OCI-LY7 (cell line): ENCODE measurements around the gene CCDC142. TPM values are rescaled to one million over a fixed set of nuclear protein-coding genes. Genes with fewer than 3 reads are reported as not detected.

ENCODE experiments used
- BruUV-seq: library from RNA; stranded (reverse); fragments of 400-500 nt; replicated peaks from 2 replicates; lab custom pipeline; 2021; lab: Mats Ljungman, UMichigan
- CTCF ChIA-PET: fragments of 300-600 bp; sonication (Branson Sonifier 250); formaldehyde crosslinking; loops from one replicate; lab custom pipeline; 2022; ENCODE audit warnings: antibody characterized with exemption; ENCODE audit not compliant: unreplicated experiment; lab: Charles Lee
- POLR2A ChIA-PET: fragments of 300-600 bp; sonication (Branson Sonifier 250); formaldehyde crosslinking; loops from one replicate; lab custom pipeline; 2022; ENCODE audit warnings: antibody characterized with exemption; lab: Charles Lee
- DNase-seq: peaks from one replicate; pipeline ENCODE4 v3.0.0-alpha.2; 2015; ENCODE audit warnings: low spot score
- H2AFZ ChIP-seq: fragments of 200-600 bp; sonication (generic), shearing (Covaris generic); 2 replicates; pipeline ENCODE4 v1.6.1; 2014; ENCODE audit warnings: mild to moderate bottlenecking, antibody characterized with exemption, low read length, moderate library complexity
- H3K27ac ChIP-seq: fragments of 200-600 bp; sonication (generic); 2 replicates; pipeline ENCODE4 v1.5.1; 2014; ENCODE audit warnings: mixed run types, low read depth, mild to moderate bottlenecking, moderate library complexity, low read length, inconsistent platforms; ENCODE audit not compliant: poor library complexity, severe bottlenecking
- H3K36me3 ChIP-seq: fragments of 200-600 bp; sonication (generic); 2 replicates; pipeline ENCODE4 v1.6.1; 2014; ENCODE audit warnings: mild to moderate bottlenecking, antibody characterized with exemption, low read length, moderate library complexity, mixed read lengths; ENCODE audit not compliant: insufficient read depth
- H3K4me1 ChIP-seq: fragments of 200-600 bp; sonication (generic); 2 replicates; pipeline ENCODE4 v1.5.1; 2014; ENCODE audit warnings: mild to moderate bottlenecking, low read length; ENCODE audit not compliant: insufficient read depth, poor library complexity, severe bottlenecking
- H3K4me2 ChIP-seq: fragments of 200-600 bp; sonication (generic); 2 replicates; pipeline ENCODE4 v1.6.1; 2014; ENCODE audit warnings: mild to moderate bottlenecking, low read length
- H3K4me3 ChIP-seq: fragments of 200-600 bp; sonication (generic); 2 replicates; pipeline ENCODE4 v1.5.1; 2014; ENCODE audit warnings: mild to moderate bottlenecking, low read depth, low read length; ENCODE audit not compliant: poor library complexity, severe bottlenecking
- H3K79me2 ChIP-seq: fragments of 200-600 bp; sonication (generic); 2 replicates; pipeline ENCODE4 v1.6.1; 2016; ENCODE audit warnings: low read depth, mild to moderate bottlenecking, low read length, moderate library complexity, mixed read lengths; ENCODE audit not compliant: insufficient read depth
- H3K9me2 ChIP-seq: fragments of 200-600 bp; sonication (generic); 2 replicates; pipeline ENCODE4 v1.6.1; 2016; ENCODE audit warnings: mild to moderate bottlenecking, low read length, mixed read lengths; ENCODE audit not compliant: insufficient read depth
- H3K9me3 ChIP-seq: fragments of 200-600 bp; sonication (generic); 2 replicates; pipeline ENCODE4 v1.6.1; 2014; ENCODE audit warnings: mild to moderate bottlenecking, mixed run types, low read length, mixed read lengths
- H4K20me1 ChIP-seq: fragments of 200-600 bp; sonication (generic); 2 replicates; pipeline ENCODE4 v1.6.1; 2014; ENCODE audit warnings: mild to moderate bottlenecking, antibody characterized with exemption, low read length, moderate library complexity, mixed read lengths; ENCODE audit not compliant: insufficient read depth
- EZH2phosphoT487 ChIP-seq: fragments of 200-600 bp; sonication (generic); IDR thresholded peaks from 2 replicates; pipeline ENCODE4 v1.6.1; 2018; ENCODE audit warnings: low read depth, borderline replicate concordance, mild to moderate bottlenecking, mixed run types, antibody characterized with exemption, low read length, moderate library complexity, mixed read lengths
- intact Hi-C: fragments of 100-400 bp; cut with micrococcal nuclease; formaldehyde crosslinking; loops from one replicate; pipeline ENCODE4 v1.10.0; 2022; ENCODE audit not compliant: unreplicated experiment
- total RNA-seq, 2 experiments: library from RNA; depleted of rRNA in 1 of 2; stranded (reverse); fragments of >200 nt in 1 of 2; shearing (Covaris generic) in 1 of 2; gene quantifications; 2 replicates each; pipeline ENCODE4 v1.2.3, GENCODE V29; 2014 to 2022
- TF ChIP-seq, protein P1 (sequence below): fragments of 200-600 bp; sonication (generic); conservative IDR thresholded peaks from 2 replicates; pipeline ENCODE4 v1.5.1; 2014; ENCODE audit warnings: mild to moderate bottlenecking, antibody characterized with exemption, low read length, moderate library complexity, mixed read lengths

CCDC142 gene
- total RNA-seq, 2 experiments from 2014 or later: 42.5 to 53.0 TPM

DNA sequence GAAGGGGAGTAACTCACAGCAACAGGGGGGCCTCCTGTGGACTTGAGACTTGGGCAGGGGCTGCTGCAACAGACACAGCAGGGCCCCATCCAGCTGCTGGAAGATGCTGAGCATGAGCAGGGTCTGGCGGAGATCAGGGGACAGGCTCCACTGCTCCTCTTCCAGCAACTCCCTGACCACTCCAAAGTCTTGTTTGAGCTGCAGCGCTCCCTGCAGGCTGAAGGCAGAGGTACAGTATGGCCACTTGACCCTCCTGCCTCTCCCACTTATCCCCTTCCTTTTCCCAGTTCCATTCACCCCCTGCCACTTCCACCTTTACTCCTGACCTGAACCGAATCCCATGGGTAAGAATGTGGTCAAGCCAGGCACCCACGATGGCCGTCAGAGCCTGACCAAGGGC is 7.9 kb downstream of the CCDC142 start:
- BruUV-seq: no TSS peak
- Histone ChIP-seq H3K79me2 (peaks cover 7% of the 10 kb centered on the region; the same call in 1 of the 2 replicates), H4K20me1 (no peaks in the 10 kb centered on the region), H3K9me3 (no peaks in the 10 kb centered on the region), H3K4me3 (no peak overlapping the region), H3K36me3 (peaks cover 38% of the 10 kb centered on the region), H3K4me1 (peaks cover 16% of the 10 kb centered on the region), H3K9me2 (no peaks in the 10 kb centered on the region), H3K4me2 (no peak overlapping the region), H2AFZ (no peak overlapping the region), H3K27ac (no peak overlapping the region)
- ChIA-PET CTCF (no interaction called here), POLR2A (interaction anchor here (0.6 to 1.2 kb wide), 2 partner anchors 17 to 20 kb away, joined by 3 to 5 read pairs; partner anchors contain the start of genes INO80B and WBP1)
- intact Hi-C loops: no loop called here
- TF ChIP-seq, protein P1, sequence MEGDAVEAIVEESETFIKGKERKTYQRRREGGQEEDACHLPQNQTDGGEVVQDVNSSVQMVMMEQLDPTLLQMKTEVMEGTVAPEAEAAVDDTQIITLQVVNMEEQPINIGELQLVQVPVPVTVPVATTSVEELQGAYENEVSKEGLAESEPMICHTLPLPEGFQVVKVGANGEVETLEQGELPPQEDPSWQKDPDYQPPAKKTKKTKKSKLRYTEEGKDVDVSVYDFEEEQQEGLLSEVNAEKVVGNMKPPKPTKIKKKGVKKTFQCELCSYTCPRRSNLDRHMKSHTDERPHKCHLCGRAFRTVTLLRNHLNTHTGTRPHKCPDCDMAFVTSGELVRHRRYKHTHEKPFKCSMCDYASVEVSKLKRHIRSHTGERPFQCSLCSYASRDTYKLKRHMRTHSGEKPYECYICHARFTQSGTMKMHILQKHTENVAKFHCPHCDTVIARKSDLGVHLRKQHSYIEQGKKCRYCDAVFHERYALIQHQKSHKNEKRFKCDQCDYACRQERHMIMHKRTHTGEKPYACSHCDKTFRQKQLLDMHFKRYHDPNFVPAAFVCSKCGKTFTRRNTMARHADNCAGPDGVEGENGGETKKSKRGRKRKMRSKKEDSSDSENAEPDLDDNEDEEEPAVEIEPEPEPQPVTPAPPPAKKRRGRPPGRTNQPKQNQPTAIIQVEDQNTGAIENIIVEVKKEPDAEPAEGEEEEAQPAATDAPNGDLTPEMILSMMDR: peak; percentile 54
- TF ChIP-seq EZH2phosphoT487: no peak
- no peak for DNase-seq

DNA sequence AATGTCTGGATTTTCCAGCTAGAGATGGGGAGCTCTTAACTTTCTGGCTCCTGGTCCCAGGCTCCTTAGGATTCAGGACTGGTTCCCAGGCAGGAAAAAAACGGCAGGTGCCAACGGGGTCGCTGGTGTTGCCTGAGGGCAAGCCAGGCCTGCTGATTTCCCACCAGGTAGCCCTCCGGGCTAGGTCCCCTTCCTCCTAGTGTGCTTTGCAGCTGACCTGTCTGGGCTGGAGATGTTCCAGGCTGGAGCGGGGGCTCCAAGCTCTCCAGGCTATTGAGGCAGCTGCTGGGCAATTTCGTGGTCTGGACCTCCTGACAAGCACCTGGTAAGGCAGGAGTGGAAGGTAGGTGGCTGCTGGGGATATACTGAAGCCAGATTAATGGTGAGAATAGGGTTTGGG is 8.3 kb downstream of the CCDC142 start:
- no peak overlapping the region for H2AFZ ChIP-seq
- peaks cover 34% of the 10 kb centered on the region for H3K36me3 ChIP-seq
- H3K79me2 ChIP-seq: peaks cover 7% of the 10 kb centered on the region; the same call in 1 of the 2 replicates
- no peak overlapping the region for H3K4me3 ChIP-seq
- ChIA-PET POLR2A (interaction anchor here (0.6 to 1.2 kb wide), 5 partner anchors 17 to 327 kb away, joined by 3 to 5 read pairs (median 4); partner anchors contain the start of genes HTRA2, INO80B and WBP1), CTCF (interaction anchor here (0.6 kb wide), 2 partner anchors 22 to 77 kb away, joined by 5 read pairs; no protein-coding TSS in a partner anchor)
- no peak for TF ChIP-seq EZH2phosphoT487
- TF ChIP-seq, protein P1: no peak
- H3K9me2 ChIP-seq: no peaks in the 10 kb centered on the region
- intact Hi-C loops: no loop called here
- H4K20me1 ChIP-seq: no peaks in the 10 kb centered on the region
- no peak for DNase-seq
- no peak overlapping the region for H3K4me2 ChIP-seq
- H3K9me3 ChIP-seq: no peaks in the 10 kb centered on the region
- H3K4me1 ChIP-seq: peaks cover 16% of the 10 kb centered on the region
- no peak overlapping the region for H3K27ac ChIP-seq
- no TSS peak for BruUV-seq

DNA sequence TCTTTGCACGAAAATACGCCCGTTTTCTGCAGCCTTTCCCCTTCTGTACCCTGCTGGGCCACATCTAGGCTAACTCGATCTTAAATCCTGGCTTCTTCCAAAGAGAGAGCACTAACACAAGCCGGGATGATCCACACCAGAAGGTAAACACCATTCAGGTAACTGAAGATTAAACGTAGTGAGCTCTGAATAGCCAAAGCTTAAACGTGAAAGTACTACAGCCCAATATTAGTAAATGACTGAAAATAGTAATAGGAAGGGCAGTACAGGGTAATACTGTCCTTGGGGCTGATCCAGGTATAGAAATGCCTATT is 9.9 kb downstream of the CCDC142 start:
- H3K79me2 ChIP-seq: peaks cover 7% of the 10 kb centered on the region; the same call in 1 of the 2 replicates
- peak overlapping the region; percentile 85 for H3K4me3 ChIP-seq
- TSS peak; percentile 95 for BruUV-seq
- H4K20me1 ChIP-seq: no peaks in the 10 kb centered on the region
- H3K4me1 ChIP-seq: peaks cover 16% of the 10 kb centered on the region
- DNase-seq: no peak
- intact Hi-C loops: no loop called here
- no peaks in the 10 kb centered on the region for H3K9me3 ChIP-seq
- CTCF ChIA-PET: interaction anchor here (0.6 kb wide), 1 partner anchor 15 kb away, joined by 6 read pairs; the partner anchor contains the start of gene WBP1
- peaks cover 31% of the 10 kb centered on the region for H3K36me3 ChIP-seq
- H3K9me2 ChIP-seq: no peaks in the 10 kb centered on the region
- peak overlapping the region; percentile 81 for H3K27ac ChIP-seq
- TF ChIP-seq, protein P1: no peak
- no peak for TF ChIP-seq EZH2phosphoT487
- POLR2A ChIA-PET: interaction anchor here (0.6 to 3.2 kb wide), 8 partner anchors 10 to 525 kb away, joined by 3 to 25 read pairs (median 4); partner anchors contain the start of genes AUP1, CCDC142, HTRA2 and TTC31
- peak overlapping the region; percentile 89 for H3K4me2 ChIP-seq
- peak overlapping the region; percentile 75 for H2AFZ ChIP-seq
